Neural cell (in vitro differentiated cells): ENCODE results near the gene TAS2R38.

Experiments used
- EP300 ChIP-seq: fragments of 450-650 bp; conservative IDR thresholded peaks from 2 replicates; pipeline ENCODE4 v1.6.1; 2014; ENCODE audit warnings: antibody characterized with exemption, mild to moderate bottlenecking, moderate library complexity; ENCODE audit not compliant: poor library complexity, severe bottlenecking
- POLR2AphosphoS5 ChIP-seq: IDR thresholded peaks from 2 replicates; pipeline ENCODE4 v1.6.1; 2012
- TF ChIP-seq, protein P1 (sequence below): fragments of 450-650 bp; IDR thresholded peaks from 2 replicates; pipeline ENCODE4 v1.5.1; 2014; ENCODE audit warnings: antibody characterized with exemption, mild to moderate bottlenecking, moderate library complexity; ENCODE audit not compliant: poor library complexity, severe bottlenecking
- TF ChIP-seq, protein P2 (sequence below): IDR thresholded peaks from 2 replicates; pipeline ENCODE4 v1.6.1; 2012; ENCODE audit warnings: borderline replicate concordance

DNA sequence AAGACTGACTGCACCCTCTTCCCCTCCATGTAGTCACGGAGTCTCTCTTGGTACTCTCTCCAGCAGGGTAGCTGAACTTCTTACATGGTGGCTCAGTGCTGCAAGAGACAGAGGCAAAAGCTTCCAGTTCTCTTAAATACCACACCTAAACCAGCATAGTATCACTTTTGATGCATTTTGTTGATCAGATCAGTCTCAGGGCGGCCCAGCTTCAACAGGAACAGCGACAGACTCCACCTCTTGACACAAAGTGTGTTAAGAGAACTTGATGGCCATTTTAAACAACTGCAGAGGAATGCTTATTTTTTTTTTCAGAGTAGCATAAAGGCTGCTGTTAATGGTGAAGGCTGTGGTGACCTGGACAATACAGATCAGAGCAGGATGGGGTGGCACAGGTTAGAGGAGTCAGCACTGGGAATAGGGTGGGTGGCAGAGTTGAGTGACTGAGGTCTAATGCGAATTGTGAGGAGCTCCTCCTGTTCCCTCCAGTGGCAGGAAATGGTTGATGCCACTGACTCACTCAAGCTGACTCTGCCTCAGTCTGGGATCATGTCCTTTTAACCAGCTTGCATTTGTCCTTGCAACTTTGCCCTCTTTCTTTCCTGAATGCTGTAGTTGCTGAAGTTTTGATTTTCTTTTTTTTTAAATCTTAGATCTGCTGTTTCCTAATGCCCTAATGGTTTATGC is 39.4 kb upstream of the TAS2R38 start:
- no peak for TF ChIP-seq POLR2AphosphoS5
- TF ChIP-seq, protein P1, sequence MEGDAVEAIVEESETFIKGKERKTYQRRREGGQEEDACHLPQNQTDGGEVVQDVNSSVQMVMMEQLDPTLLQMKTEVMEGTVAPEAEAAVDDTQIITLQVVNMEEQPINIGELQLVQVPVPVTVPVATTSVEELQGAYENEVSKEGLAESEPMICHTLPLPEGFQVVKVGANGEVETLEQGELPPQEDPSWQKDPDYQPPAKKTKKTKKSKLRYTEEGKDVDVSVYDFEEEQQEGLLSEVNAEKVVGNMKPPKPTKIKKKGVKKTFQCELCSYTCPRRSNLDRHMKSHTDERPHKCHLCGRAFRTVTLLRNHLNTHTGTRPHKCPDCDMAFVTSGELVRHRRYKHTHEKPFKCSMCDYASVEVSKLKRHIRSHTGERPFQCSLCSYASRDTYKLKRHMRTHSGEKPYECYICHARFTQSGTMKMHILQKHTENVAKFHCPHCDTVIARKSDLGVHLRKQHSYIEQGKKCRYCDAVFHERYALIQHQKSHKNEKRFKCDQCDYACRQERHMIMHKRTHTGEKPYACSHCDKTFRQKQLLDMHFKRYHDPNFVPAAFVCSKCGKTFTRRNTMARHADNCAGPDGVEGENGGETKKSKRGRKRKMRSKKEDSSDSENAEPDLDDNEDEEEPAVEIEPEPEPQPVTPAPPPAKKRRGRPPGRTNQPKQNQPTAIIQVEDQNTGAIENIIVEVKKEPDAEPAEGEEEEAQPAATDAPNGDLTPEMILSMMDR = no peak
- TF ChIP-seq EP300 = no peak
- TF ChIP-seq, protein P2, sequence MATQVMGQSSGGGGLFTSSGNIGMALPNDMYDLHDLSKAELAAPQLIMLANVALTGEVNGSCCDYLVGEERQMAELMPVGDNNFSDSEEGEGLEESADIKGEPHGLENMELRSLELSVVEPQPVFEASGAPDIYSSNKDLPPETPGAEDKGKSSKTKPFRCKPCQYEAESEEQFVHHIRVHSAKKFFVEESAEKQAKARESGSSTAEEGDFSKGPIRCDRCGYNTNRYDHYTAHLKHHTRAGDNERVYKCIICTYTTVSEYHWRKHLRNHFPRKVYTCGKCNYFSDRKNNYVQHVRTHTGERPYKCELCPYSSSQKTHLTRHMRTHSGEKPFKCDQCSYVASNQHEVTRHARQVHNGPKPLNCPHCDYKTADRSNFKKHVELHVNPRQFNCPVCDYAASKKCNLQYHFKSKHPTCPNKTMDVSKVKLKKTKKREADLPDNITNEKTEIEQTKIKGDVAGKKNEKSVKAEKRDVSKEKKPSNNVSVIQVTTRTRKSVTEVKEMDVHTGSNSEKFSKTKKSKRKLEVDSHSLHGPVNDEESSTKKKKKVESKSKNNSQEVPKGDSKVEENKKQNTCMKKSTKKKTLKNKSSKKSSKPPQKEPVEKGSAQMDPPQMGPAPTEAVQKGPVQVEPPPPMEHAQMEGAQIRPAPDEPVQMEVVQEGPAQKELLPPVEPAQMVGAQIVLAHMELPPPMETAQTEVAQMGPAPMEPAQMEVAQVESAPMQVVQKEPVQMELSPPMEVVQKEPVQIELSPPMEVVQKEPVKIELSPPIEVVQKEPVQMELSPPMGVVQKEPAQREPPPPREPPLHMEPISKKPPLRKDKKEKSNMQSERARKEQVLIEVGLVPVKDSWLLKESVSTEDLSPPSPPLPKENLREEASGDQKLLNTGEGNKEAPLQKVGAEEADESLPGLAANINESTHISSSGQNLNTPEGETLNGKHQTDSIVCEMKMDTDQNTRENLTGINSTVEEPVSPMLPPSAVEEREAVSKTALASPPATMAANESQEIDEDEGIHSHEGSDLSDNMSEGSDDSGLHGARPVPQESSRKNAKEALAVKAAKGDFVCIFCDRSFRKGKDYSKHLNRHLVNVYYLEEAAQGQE = no peak
